ENCODE measurements around the gene ANHX. TPM values are rescaled to one million over a fixed set of nuclear protein-coding genes. Genes with fewer than 3 reads are reported as not detected.

The ANHX gene
- total RNA-seq, 1 donor from 2014 or later: not detected

DNA sequence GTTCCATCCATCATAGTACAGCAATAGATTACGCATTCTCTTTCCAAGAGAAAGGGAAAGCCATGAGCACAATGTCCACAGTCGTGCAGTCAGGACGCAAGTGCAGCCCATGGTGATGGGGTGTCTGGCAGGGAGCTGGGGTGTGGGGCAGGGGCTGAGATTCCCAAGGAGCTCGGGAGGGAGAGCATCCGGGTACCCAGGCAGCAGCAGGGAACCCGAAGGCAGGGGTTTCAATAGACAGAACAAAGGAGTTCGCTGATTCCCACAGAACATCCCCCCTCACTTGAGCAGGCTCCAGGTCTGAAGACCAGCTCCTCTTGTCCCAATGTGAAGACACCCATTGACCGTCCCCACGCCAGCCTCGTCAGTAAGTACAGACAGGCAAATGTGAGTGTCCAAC, 13.5 kb downstream of the ANHX start:
- H3K4me3 Mint-ChIP-seq (ENCODE audit: unreplicated experiment): no peak overlapping the region
- Histone ChIP-seq H3K36me3 (ENCODE audit: insufficient read depth, low read length) (no peaks in the 10 kb centered on the region), H3K9me3 (ENCODE audit: insufficient read depth, low read depth, low read length) (peaks cover 39% of the 10 kb centered on the region), H4K20me1 (ENCODE audit: insufficient read depth, low read length) (no peaks in the 10 kb centered on the region), H3K79me2 (ENCODE audit: insufficient read depth, low read length) (no peaks in the 10 kb centered on the region), H3K4me3 (ENCODE audit: insufficient read depth, low read depth, low read length) (no peak overlapping the region), H2AFZ (ENCODE audit: low read depth, low read length) (no peak overlapping the region), H3K9ac (ENCODE audit: low read length) (no peak overlapping the region), H3K27ac (ENCODE audit: low read depth, low read length) (no peak overlapping the region), H3K4me1 (ENCODE audit: insufficient read depth, low read length) (no peaks in the 10 kb centered on the region), H3K27me3 (ENCODE audit: insufficient read depth, low read length) (no peaks in the 10 kb centered on the region), H3K4me2 (ENCODE audit: low read length) (no peak overlapping the region)
- H3K27ac Mint-ChIP-seq (ENCODE audit: unreplicated experiment): no peak overlapping the region
- H3K36me3 Mint-ChIP-seq (ENCODE audit: low read depth, unreplicated experiment): no peaks in the 10 kb centered on the region
- no peak for DNase-seq (ENCODE audit: low read depth)
- peaks cover 45% of the 10 kb centered on the region for H3K9me3 Mint-ChIP-seq (ENCODE audit: unreplicated experiment)
- H3K27me3 Mint-ChIP-seq (ENCODE audit: low read depth, unreplicated experiment): no peaks in the 10 kb centered on the region
- no peak for FAIRE-seq
- no peaks in the 10 kb centered on the region for H3K4me1 Mint-ChIP-seq (ENCODE audit: low read depth, unreplicated experiment)
- TF ChIP-seq, protein P1, sequence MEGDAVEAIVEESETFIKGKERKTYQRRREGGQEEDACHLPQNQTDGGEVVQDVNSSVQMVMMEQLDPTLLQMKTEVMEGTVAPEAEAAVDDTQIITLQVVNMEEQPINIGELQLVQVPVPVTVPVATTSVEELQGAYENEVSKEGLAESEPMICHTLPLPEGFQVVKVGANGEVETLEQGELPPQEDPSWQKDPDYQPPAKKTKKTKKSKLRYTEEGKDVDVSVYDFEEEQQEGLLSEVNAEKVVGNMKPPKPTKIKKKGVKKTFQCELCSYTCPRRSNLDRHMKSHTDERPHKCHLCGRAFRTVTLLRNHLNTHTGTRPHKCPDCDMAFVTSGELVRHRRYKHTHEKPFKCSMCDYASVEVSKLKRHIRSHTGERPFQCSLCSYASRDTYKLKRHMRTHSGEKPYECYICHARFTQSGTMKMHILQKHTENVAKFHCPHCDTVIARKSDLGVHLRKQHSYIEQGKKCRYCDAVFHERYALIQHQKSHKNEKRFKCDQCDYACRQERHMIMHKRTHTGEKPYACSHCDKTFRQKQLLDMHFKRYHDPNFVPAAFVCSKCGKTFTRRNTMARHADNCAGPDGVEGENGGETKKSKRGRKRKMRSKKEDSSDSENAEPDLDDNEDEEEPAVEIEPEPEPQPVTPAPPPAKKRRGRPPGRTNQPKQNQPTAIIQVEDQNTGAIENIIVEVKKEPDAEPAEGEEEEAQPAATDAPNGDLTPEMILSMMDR (IDR thresholded peaks at IDR 0.05; ENCODE audit: insufficient read depth, low read depth, low read length): no peak
- no peak for TF ChIP-seq EZH2 (IDR thresholded peaks at IDR 0.05; ENCODE audit: insufficient read depth, low read length)

DNA sequence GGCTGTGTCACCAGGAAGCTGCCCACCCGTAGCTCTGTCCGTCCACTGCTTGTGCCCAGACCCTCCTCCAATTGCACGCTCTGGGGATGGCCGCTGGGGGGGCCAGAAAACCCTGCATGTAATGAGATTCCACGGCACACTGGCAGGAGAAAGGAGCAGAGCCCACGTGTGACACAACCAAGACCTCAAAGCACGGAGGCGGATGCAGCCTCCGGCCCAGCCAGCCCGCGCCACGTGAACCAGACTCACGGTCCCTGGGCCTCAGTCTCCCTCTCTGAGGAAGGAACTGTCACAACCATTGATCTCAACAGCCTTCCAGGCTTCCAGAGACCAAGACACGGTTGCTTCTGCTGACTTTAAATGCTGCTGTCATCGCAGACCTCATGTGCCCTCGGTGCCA, 14.4 kb downstream of the ANHX start:
- H3K27me3 Mint-ChIP-seq (ENCODE audit: low read depth, unreplicated experiment): no peaks in the 10 kb centered on the region
- H3K36me3 Mint-ChIP-seq (ENCODE audit: low read depth, unreplicated experiment): no peaks in the 10 kb centered on the region
- Histone ChIP-seq H3K79me2 (ENCODE audit: insufficient read depth, low read length) (no peaks in the 10 kb centered on the region), H3K36me3 (ENCODE audit: insufficient read depth, low read length) (no peaks in the 10 kb centered on the region), H3K4me2 (ENCODE audit: low read length) (no peak overlapping the region), H3K4me3 (ENCODE audit: insufficient read depth, low read depth, low read length) (no peak overlapping the region), H4K20me1 (ENCODE audit: insufficient read depth, low read length) (no peaks in the 10 kb centered on the region), H3K27me3 (ENCODE audit: insufficient read depth, low read length) (no peaks in the 10 kb centered on the region), H3K9ac (ENCODE audit: low read length) (no peak overlapping the region), H3K9me3 (ENCODE audit: insufficient read depth, low read depth, low read length) (peaks cover 30% of the 10 kb centered on the region), H3K4me1 (ENCODE audit: insufficient read depth, low read length) (no peaks in the 10 kb centered on the region), H2AFZ (ENCODE audit: low read depth, low read length) (no peak overlapping the region), H3K27ac (ENCODE audit: low read depth, low read length) (no peak overlapping the region)
- no peak for FAIRE-seq
- peaks cover 43% of the 10 kb centered on the region for H3K9me3 Mint-ChIP-seq (ENCODE audit: unreplicated experiment)
- TF ChIP-seq, protein P1 (IDR thresholded peaks at IDR 0.05; ENCODE audit: insufficient read depth, low read depth, low read length): no peak
- no peak for TF ChIP-seq EZH2 (IDR thresholded peaks at IDR 0.05; ENCODE audit: insufficient read depth, low read length)
- no peak overlapping the region for H3K4me3 Mint-ChIP-seq (ENCODE audit: unreplicated experiment)
- no peaks in the 10 kb centered on the region for H3K4me1 Mint-ChIP-seq (ENCODE audit: low read depth, unreplicated experiment)
- DNase-seq (ENCODE audit: low read depth): no peak
- H3K27ac Mint-ChIP-seq (ENCODE audit: unreplicated experiment): no peak overlapping the region

GRCh38 chr12:133220521-133220920, 15.2 kb downstream of the ANHX start:
- no peaks in the 10 kb centered on the region for H3K4me1 Mint-ChIP-seq (ENCODE audit: low read depth, unreplicated experiment)
- no peaks in the 10 kb centered on the region for H3K27me3 ChIP-seq (ENCODE audit: insufficient read depth, low read length)
- H3K9me3 ChIP-seq (ENCODE audit: insufficient read depth, low read depth, low read length): peaks cover 30% of the 10 kb centered on the region
- H3K9me3 Mint-ChIP-seq (ENCODE audit: unreplicated experiment): peaks cover 37% of the 10 kb centered on the region
- H3K27me3 Mint-ChIP-seq (ENCODE audit: low read depth, unreplicated experiment): no peaks in the 10 kb centered on the region
- H3K27ac ChIP-seq (ENCODE audit: low read depth, low read length): no peak overlapping the region
- H3K36me3 Mint-ChIP-seq (ENCODE audit: low read depth, unreplicated experiment): no peaks in the 10 kb centered on the region
- H4K20me1 ChIP-seq (ENCODE audit: insufficient read depth, low read length): no peaks in the 10 kb centered on the region
- H3K4me3 Mint-ChIP-seq (ENCODE audit: unreplicated experiment): no peak overlapping the region
- TF ChIP-seq, protein P1 (IDR thresholded peaks at IDR 0.05; ENCODE audit: insufficient read depth, low read depth, low read length): no peak
- no peak for TF ChIP-seq EZH2 (IDR thresholded peaks at IDR 0.05; ENCODE audit: insufficient read depth, low read length)
- no peak overlapping the region for H3K4me2 ChIP-seq (ENCODE audit: low read length)
- H3K4me3 ChIP-seq (ENCODE audit: insufficient read depth, low read depth, low read length): no peak overlapping the region
- FAIRE-seq: no peak
- DNase-seq (ENCODE audit: low read depth): no peak
- no peaks in the 10 kb centered on the region for H3K4me1 ChIP-seq (ENCODE audit: insufficient read depth, low read length)
- no peaks in the 10 kb centered on the region for H3K79me2 ChIP-seq (ENCODE audit: insufficient read depth, low read length)
- no peak overlapping the region for H3K27ac Mint-ChIP-seq (ENCODE audit: unreplicated experiment)
- H2AFZ ChIP-seq (ENCODE audit: low read depth, low read length): no peak overlapping the region
- no peaks in the 10 kb centered on the region for H3K36me3 ChIP-seq (ENCODE audit: insufficient read depth, low read length)
- H3K9ac ChIP-seq (ENCODE audit: low read length): no peak overlapping the region
